GM12865 (cell line): ENCODE measurements around the gene RPL12.

Experiments
- DNase-seq: peaks from one replicate; pipeline ENCODE4 v3.0.0; 2010; ENCODE audit warnings: low read depth
- H3K4me3 ChIP-seq: 2 replicates; pipeline ENCODE4 v1.5.1; 2011; ENCODE audit warnings: mild to moderate bottlenecking, low read depth, low read length, control low read depth
- CTCF ChIP-seq: IDR thresholded peaks from 2 replicates; pipeline ENCODE4 v1.5.1; 2011; ENCODE audit warnings: low read length, control low read depth, low read depth, inconsistent platforms; ENCODE audit not compliant: insufficient read depth; ENCODE audit errors: missing control alignments

RPL12 gene

GRCh38 chr9:127495884-127496555, 44.8 kb upstream of the RPL12 start:
- H3K4me3 ChIP-seq, result no peak overlapping the region
- no peak for TF ChIP-seq CTCF
- DNase-seq, result no peak

DNA sequence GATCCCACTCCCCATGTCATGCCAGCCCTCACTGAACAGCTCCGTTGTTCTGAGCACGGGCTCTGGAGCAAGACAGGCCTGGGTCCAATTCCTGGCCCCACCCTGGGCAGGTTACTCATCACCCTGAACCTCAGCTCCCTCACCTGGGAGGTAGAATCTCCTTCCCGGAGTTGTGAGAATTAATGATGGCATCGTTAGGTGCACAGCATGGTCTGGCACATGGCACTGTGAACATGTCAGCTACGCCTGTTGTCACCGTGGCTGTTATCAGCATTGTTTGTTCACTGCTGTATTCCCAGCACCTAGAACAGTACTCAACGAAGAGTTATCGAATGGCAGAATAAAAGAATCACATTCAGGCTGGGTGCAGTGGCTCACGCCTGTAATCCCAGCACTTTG, 43.1 kb upstream of the RPL12 start:
- no peak for DNase-seq
- no peak overlapping the region for H3K4me3 ChIP-seq
- TF ChIP-seq CTCF, result no peak

DNA sequence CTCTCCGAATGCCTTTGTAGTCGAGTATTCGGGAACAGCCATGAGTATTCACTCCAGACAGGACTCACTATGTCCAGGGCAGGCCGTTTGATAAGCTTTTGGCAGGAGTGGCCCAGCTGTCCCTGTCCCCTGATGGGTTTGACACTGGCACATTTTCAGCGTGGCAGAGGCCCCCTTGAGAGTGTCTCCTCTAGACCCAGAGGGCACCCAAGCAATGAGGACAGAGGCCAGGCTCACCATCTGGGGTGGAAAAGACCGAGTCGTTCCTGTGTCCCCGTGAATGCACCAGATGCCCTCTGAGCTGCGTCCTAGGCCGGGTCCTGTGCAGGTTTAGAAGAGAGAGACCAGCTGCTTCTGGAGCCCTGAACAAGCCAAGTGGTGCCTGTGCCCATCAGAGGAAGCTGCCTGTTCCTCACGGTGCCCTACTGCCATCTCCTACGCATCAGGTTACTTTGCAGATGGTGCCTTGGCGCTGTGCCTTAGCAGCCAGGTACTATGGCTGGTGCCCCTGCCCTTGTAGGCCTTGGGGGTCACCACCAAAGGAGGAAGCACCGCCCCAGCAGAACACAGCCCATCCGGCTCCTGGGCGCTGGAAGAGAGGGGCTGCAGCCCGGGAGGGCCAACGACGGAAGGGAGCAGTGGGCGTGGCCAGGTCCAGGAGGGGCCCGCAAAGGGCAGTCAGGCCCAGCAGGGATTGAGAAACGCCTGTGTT, 42.5 kb upstream of the RPL12 start:
- no peak for DNase-seq
- H3K4me3 ChIP-seq, result no peak overlapping the region
- TF ChIP-seq CTCF, result no peak

GRCh38 chr9:127492616-127493015, 41.4 kb upstream of the RPL12 start:
- no peak for TF ChIP-seq CTCF
- no peak for DNase-seq
- H3K4me3 ChIP-seq, result no peak overlapping the region

GRCh38 chr9:127491516-127491915, 40.3 kb upstream of the RPL12 start:
- DNase-seq, result no peak
- TF ChIP-seq CTCF, result no peak
- no peak overlapping the region for H3K4me3 ChIP-seq

DNA sequence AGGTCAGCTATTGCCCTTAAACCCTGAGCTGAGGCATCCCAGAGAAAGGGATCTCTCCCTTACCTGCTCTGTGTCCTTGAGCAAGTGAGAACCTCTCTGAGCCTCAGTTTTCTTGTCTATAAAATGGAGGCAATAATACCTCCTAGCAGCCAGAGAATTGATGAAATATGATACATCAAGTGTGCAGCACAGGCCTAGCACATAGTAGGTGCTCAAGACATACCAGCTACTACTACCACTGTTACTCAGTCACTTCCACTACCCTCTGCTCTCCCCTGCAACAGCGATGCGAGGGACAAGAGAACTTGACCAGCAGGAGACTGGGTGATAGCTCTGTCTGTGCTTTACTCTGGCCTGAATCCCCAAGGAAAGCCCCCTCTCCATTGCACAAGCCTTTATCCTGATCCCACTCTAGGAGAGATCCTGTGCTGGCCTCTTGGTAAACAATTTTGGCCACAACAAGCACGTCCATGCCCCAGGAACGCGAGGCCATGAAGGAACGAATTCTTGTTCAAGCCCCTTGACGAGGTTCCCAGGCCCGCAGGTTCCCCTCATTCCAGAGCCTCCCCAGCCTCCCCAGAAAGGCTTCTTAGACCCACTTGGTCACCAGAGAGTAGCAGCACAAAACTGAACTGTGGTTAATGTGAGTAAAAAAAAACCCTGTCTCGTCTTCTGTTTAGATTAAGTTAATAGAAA, 39.5 kb upstream of the RPL12 start:
- no peak for TF ChIP-seq CTCF

More for the DNA sequence above, 39.5 kb upstream of the RPL12 start:
- no peak for DNase-seq
- H3K4me3 ChIP-seq, result no peak overlapping the region
